CD4-positive, alpha-beta T cell treated with Interleukin-17A for 4 hours (primary cell): ENCODE results near the gene ZNF816.
"Not testable (repeated sequence)": the region's sequence is repeated elsewhere in the genome, so short reads cannot be mapped to it uniquely, and the experiment has no call there.

Experiments used
- DNase-seq: peaks from one replicate; pipeline ENCODE4 v3.0.0-alpha.2; 2020; ENCODE audit warnings: mixed read lengths

The ZNF816 gene

DNA sequence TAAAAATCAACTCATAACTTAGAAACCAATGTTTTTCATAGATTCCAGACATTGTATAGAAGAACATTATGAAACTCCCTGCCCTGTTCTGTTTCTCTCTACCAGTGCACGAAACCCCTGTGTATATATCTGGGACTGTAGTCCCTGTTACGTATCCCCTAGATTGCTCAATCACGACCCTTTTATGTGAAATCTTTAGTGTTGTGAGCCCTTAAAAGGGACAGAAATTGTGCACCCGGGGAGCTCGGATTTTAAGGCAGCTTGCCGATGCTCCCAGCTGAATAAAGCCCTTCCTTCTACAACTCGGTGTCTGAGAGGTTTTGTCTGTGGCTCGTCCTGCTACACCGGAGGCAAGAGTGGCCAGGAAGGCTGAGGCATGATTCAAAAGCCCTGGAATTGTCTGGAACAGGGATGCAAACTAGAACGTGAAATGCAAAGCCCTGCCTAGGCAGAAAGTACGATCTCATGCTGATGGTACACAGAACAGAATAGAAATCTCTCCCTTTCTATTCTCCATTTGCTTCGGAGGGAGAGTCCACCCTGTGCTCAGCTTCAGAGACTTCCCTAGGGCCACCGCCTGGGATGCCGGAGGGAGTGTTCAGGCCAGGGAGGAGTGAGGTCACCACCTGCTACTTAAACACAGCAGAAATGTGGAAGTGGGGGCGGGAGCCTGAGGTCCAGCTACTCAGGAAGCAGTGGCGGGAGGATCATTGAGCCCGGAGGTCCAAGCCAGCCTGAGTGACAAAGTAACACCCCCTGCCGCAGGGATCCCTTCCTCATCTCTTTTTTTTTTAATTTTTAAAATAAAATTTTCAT is 38.7 kb downstream of the ZNF816 start:
- DNase-seq, result no peak

DNA sequence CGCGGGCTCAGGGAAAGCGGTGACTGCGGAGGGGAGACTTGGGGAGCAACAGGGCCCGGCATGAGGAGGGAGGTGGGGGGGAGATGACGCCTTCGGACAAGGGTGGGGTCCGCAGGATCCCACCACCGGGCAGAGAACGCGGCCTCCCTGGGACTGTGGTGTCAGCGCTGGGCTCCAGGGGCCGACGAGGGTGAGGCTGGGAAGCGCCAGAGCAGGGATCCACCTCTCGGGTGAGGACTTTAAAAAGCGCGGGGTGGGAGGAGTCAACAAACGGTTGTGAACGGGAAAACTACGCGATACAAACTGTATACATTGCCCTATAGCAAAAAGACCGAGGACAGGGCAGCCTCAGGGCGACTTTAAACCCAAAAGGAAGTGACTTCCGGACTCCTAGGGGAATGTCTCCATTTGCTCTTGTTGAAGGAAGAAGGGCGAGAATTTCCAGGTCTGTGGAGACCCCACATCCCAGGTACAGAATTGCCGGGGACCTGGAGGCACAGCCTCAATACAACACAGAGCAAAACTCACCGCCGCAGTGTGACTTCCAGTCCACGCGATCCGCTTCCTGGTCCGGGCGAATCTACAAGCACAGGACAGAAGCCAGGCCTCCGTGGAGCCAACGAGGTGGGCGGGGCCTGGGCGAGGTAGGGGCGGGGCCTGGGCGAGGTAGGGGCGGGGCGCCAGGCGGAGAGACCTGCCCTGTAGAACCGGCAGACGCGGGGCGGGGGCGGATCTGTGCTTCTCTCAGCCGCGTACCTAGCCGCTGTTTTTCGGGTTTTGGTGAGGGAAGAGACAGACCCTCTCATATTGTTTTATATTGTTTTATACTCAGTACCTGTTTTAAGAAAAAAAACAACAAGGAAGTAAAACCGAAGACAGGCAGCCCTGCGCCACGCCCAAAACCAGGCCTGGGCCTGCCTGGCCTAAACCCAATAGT is 39.6 kb downstream of the ZNF816 start, which contains the start of gene ZNF888:
TSS of gene ZNF888 (minus strand) at position 588 of the 937 bp plus-strand sequence. CDS start 5,555 bp downstream, outside the sequence.
- DNase-seq, result peak; percentile 88

DNA sequence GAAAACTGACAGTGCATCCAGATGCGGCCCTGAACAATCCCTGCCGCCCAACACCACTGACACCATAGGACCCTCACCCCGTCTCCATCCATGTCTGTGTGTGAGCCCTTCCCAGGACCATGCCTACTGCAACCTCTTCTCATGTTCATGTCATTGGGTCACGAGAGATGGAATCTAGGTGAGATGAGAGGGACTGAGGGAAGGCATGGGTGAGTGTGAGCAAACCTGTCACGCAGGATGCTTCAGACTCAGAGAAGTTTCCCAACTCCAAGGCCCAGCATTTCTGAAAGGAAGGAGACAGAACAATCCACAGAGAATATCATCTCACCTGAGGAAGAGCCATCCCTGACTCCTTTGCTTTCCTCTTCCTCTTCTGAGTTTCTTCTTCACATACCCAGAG is 45.1 kb downstream of the ZNF816 start:
- no peak for DNase-seq

DNA sequence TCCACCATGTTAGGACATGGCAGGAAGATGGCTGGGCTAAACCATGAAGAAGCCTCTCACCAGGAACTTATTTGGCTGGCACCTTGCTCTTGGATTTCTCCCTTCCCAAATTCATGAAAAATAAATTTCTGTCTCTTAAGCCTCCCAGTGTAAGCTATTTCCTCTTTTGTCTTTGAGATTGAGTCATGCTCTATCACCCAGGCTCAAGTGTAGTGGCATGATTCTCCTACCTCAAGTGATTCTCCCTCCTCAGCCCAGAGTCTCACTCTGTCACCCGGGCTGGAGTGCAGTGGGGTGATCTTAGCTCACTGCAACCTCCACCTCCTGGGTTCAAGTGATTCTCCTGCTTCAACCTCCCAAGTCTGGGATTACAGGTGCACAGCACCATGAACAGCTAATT is 52.0 kb downstream of the ZNF816 start:
- DNase-seq, result no peak

DNA sequence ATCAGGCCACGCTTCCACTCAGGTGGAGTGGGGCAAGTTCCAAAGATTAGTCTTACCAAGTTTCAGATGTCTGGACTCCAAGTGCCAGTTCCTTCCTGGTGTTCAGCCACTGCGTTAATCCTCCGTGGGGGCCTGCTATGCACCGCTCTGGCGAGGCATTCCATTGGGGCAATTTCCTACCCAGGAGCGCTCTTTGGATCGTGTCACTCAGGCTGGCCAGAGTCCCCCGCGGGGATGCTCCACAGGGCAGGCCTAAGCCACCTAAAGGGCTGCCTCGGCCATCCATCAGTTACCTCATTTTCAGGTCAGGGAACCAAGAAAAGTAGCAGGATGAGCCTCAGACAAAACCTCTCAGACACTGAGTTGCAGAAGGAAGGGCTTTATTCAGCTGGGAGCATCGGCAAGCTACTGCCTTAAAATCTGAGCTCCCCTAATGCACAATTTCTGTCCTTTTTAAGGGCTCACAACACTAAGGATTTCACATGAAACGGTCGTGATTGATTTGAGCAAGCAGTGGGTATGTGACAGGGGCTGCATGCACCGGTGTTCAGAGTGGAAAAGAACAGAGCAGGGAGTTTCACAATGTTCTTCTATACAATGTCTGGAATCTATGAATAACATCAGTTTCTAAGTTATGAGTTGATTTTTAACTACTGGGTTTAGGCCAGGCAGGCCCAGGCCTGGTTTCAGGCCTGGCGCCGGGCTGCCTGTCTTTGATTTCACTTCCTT is 58.5 kb downstream of the ZNF816 start:
- DNase-seq, result not testable (repeated sequence)

DNA sequence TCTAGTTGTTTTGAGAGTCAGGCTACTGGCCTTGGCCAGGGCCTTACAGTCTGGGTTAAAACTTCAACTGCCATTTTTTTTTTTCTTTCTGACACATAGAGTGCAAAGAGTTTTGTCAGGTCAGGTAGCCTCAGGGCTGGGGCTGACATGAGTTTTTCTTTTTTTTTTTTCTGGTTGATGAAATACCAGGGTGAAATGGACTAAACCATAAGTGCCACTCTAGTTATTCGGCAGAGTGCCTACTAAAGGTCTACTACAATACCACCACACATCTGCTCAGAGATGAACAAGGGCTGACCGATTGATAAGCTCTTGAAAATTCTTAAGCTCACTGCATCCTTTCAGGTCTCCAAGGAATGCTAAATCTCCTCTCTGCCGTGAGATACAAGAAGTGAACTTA is 60.8 kb downstream of the ZNF816 start:
- DNase-seq, result no peak
